GM12878 (cell line): ENCODE data around the gene IVD. TPM values are rescaled to one million over a fixed set of nuclear protein-coding genes. Genes with fewer than 3 reads are reported as not detected.

Experiments used
- ATAC-seq: fragments of 200-7000 bp; cut with Tn5 transposase; 3 replicates; pipeline ENCODE4 v1.9.1; 2020; ENCODE audit warnings: mild to moderate bottlenecking, moderate library complexity
- BruUV-seq: library from RNA; stranded (reverse); fragments of 400-500 nt; replicated peaks from 2 replicates; lab custom pipeline; 2021; lab: Mats Ljungman, UMichigan
- CTCF ChIA-PET: fragments of 300-600 bp; sonication (Branson Sonifier 250); formaldehyde crosslinking; extraction: SDS; loops from one replicate; lab custom pipeline; 2021; ENCODE audit warnings: inconsistent platforms; lab: Yijun Ruan, JAX
- POLR2A ChIA-PET: fragments of 350-600 bp; formaldehyde crosslinking; extraction: SDS; loops from one replicate; lab custom pipeline; 2021; ENCODE audit warnings: inconsistent platforms; lab: Charles Lee
- RAD21 ChIA-PET: fragments of 300-600 bp; sonication (Branson Sonifier 250); formaldehyde crosslinking; loops from one replicate; lab custom pipeline; 2023; ENCODE audit warnings: antibody characterized with exemption; ENCODE audit not compliant: unreplicated experiment; lab: Charles Lee
- SMC1A ChIA-PET: fragments of 300-600 bp; sonication (Branson Sonifier 250); formaldehyde crosslinking; loops from one replicate; lab custom pipeline; 2023; ENCODE audit not compliant: unreplicated experiment, uncharacterized antibody; lab: Charles Lee
- DNase-seq: peaks from one replicate; pipeline ENCODE4 v3.0.0-alpha.2; 2011; ENCODE audit warnings: low read depth, low spot score
- FAIRE-seq: peaks from 3 replicates; lab custom pipeline; 2011; peaks lifted over from hg19 to GRCh38; lab: Jason Lieb, UNC
- H2AFZ ChIP-seq: 2 replicates; pipeline ENCODE4 v1.6.0; 2011; ENCODE audit warnings: low read depth, low read length, control low read depth; ENCODE audit not compliant: control insufficient read depth
- H3K27ac ChIP-seq: 2 replicates; pipeline ENCODE4 v1.5.1; 2011; ENCODE audit warnings: control low read depth; ENCODE audit not compliant: control insufficient read depth, insufficient read depth
- H3K27me3 ChIP-seq, 2 experiments: replicated peaks in 1 of 2; 2 replicates each; pipeline versions ENCODE4 v1.6.0 to v1.6.1; 2011; ENCODE audit warnings: low read length in 1 of 2; ENCODE audit not compliant: control insufficient read depth in 2 of 2, insufficient read depth in 2 of 2
- H3K36me3 ChIP-seq, 2 experiments: 2 replicates each; pipeline ENCODE4 v1.5.1; 2011; ENCODE audit warnings: low read length in 1 of 2; ENCODE audit not compliant: control insufficient read depth in 2 of 2, insufficient read depth in 2 of 2
- H3K4me1 ChIP-seq: 2 replicates; pipeline ENCODE4 v1.6.1; 2011; ENCODE audit warnings: mild to moderate bottlenecking, low read length, moderate library complexity, mixed read lengths; ENCODE audit not compliant: control insufficient read depth, insufficient read depth
- H3K4me2 ChIP-seq: 2 replicates; pipeline ENCODE4 v1.6.0; 2011; ENCODE audit warnings: control low read depth; ENCODE audit not compliant: control insufficient read depth, insufficient read depth
- H3K4me3 ChIP-seq: fragments of 200-600 bp; sonication (generic); 2 replicates; pipeline ENCODE4 v1.5.1; 2016
- H3K79me2 ChIP-seq: 2 replicates; pipeline ENCODE4 v1.6.0; 2011; ENCODE audit warnings: low read length; ENCODE audit not compliant: control insufficient read depth, insufficient read depth
- H3K9ac ChIP-seq: 2 replicates; pipeline ENCODE4 v1.8.0; 2011; ENCODE audit warnings: low read length, control low read depth, mixed read lengths; ENCODE audit not compliant: control insufficient read depth, insufficient read depth
- H3K9me3 ChIP-seq: replicated peaks from 3 replicates; pipeline ENCODE4 v1.5.1; 2011; ENCODE audit warnings: mild to moderate bottlenecking, low read length; ENCODE audit not compliant: control insufficient read depth, insufficient read depth
- H4K20me1 ChIP-seq: 2 replicates; pipeline ENCODE4 v1.6.0; 2011; ENCODE audit not compliant: control insufficient read depth, insufficient read depth
- CHD1 ChIP-seq: IDR thresholded peaks from 2 replicates; pipeline ENCODE4 v1.6.1; 2012; ENCODE audit warnings: low read depth, low read length, improper control_type of control experiment
- REST ChIP-seq: IDR thresholded peaks from 2 replicates; pipeline ENCODE4 v1.6.1; 2012; ENCODE audit warnings: mild to moderate bottlenecking, low read depth, low read length
- RFX5 ChIP-seq: IDR thresholded peaks from 2 replicates; pipeline ENCODE4 v1.6.1; 2011; ENCODE audit warnings: low read depth, low read length, improper control_type of control experiment
- SIN3A ChIP-seq: IDR thresholded peaks from 2 replicates; pipeline ENCODE4 v1.6.1; 2012; ENCODE audit warnings: low read depth, low read length, improper control_type of control experiment
- SMC3 ChIP-seq: IDR thresholded peaks from 2 replicates; pipeline ENCODE4 v1.6.1; 2011; ENCODE audit warnings: low read length, improper control_type of control experiment, borderline replicate concordance
- SUZ12 ChIP-seq: fragments of 200-600 bp; sonication (generic); IDR thresholded peaks from one replicate; pipeline ENCODE4 v1.6.1; 2018; ENCODE audit warnings: antibody characterized with exemption, mild to moderate bottlenecking; ENCODE audit not compliant: unreplicated experiment
- WGBS: methylation state at CpG from one replicate; pipeline ENCODE4 v1.1.6; 2016; ENCODE audit warnings: low lambda C conversion rate; ENCODE audit not compliant: insufficient replicate concordance, insufficient coverage; ENCODE audit errors: missing lambda C conversion rate; 5-methylcytosine and 5-hydroxymethylcytosine counted together
- in situ Hi-C: fragments of 300-500 bp; cut with MboI; formaldehyde crosslinking; loops from 9 replicates; pipeline ENCODE4 v1.14.3; 2018; ENCODE audit warnings: mixed read lengths
- intact Hi-C: fragments of 100-400 bp; cut with micrococcal nuclease; formaldehyde crosslinking; loops from one replicate; pipeline ENCODE4 v1.14.2; 2022; ENCODE audit not compliant: unreplicated experiment
- polyA plus RNA-seq, 11 experiments: library from polyadenylated mRNA; depleted of rRNA in 4 of 11; unstranded in 6 of 11; stranded (reverse) in 5 of 11; fragments of >200 nt; fragmentation: Nextera tagmentation in 4 of 11; fragmentation: Illumina TruSeq in 1 of 11; extraction: Ambion mirVana in 4 of 11; extraction: Trizol in 1 of 11; gene quantifications; 1 replicate in 1 of 11; 2 replicates in 10 of 11; pipeline versions ENCODE4 v1.2.1 to v1.2.3, GENCODE V29; 2011 to 2016; ENCODE audit warnings: inconsistent platforms in 2 of 11, missing spikeins in 2 of 11, low read depth in 1 of 11
- total RNA-seq, 4 experiments: library from RNA; depleted of rRNA in 3 of 4; stranded (reverse); fragments of >200 nt in 3 of 4; fragmentation: Illumina TruSeq in 1 of 4; extraction: Trizol in 1 of 4; gene quantifications; 2 replicates each; pipeline versions ENCODE4 v1.2.1 to v1.2.3, GENCODE V29; 2013 to 2021

IVD gene
- total and polyA plus RNA-seq, 10 of the 15 experiments (the other 5 are each of a cell fraction or from before 2014, with no cell fraction given), result 5.3 to 59.8 (median 45.7) TPM

- no peak for TF ChIP-seq SMC3
- TF ChIP-seq SIN3A, result no peak
Measured at GRCh38 chr15:40436116-40436891, 30.7 kb downstream of the IVD start (continued).

- DNase-seq (no peak), ATAC-seq (no peak)
- WGBS, result 2% methylated on average over 17 of the region's 17 CpGs
- Histone ChIP-seq H4K20me1 (no peaks in the 10 kb centered on the region), H3K36me3 (no peaks in the 10 kb centered on the region), H3K79me2 (peaks cover 4% of the 10 kb centered on the region), H3K4me2 (peak overlapping the region; percentile 42; the same call in 1 of the 2 replicates)
- in situ Hi-C loops, result no loop called here
- intact Hi-C loops, result no loop called here
- peak; percentile 11 for TF ChIP-seq SUZ12
- no peak for TF ChIP-seq CHD1
- TF ChIP-seq RFX5, result no peak
- no peak for TF ChIP-seq REST
- TF ChIP-seq, all 136 proteins: peak for 1
- RAD21 ChIA-PET, result no interaction called here
- H3K9me3 ChIP-seq, result no peaks in the 10 kb centered on the region
- POLR2A ChIA-PET, result no interaction called here
- SMC1A ChIA-PET, result no interaction called here
- CTCF ChIA-PET, result interaction anchor here (0.6 to 1.0 kb wide), 2 partner anchors 162 to 1228 kb away, joined by 3 to 4 read pairs; no protein-coding TSS in a partner anchor
- no peak overlapping the region for H3K9ac ChIP-seq
- BruUV-seq, result no TSS peak
- H3K27me3 ChIP-seq, result peaks cover 16 to 36% of the 10 kb centered on the region in 2 experiments
- FAIRE-seq, result no peak
- H3K27ac ChIP-seq, result no peak overlapping the region
- H3K4me3 ChIP-seq, result no peak overlapping the region
- peaks cover 14% of the 10 kb centered on the region for H3K4me1 ChIP-seq
- no peak overlapping the region for H2AFZ ChIP-seq
Measured at GRCh38 chr15:40436892-40437751, 31.5 kb downstream of the IVD start.
